Tibial artery (tissue), 4 donors: ENCODE results near the gene C1QC.

Experiments used
- DNase-seq, 2 donors: peaks; one replicate each; pipeline ENCODE4 v3.0.0-alpha.2; 2019
- H3K27ac ChIP-seq, 2 donors: fragments of 200-600 bp; sonication (generic) in 1 of 2; 1 replicate in 1 of 2; 2 replicates in 1 of 2; pipeline ENCODE4 v1.5.1; 2018 to 2019; ENCODE audit warnings: mild to moderate bottlenecking in 1 of 2
- H3K27me3 ChIP-seq, 2 donors: fragments of 200-600 bp; sonication (generic) in 1 of 2; one replicate each; pipeline versions ENCODE4 v1.5.1 to v1.6.0; 2016 to 2019
- H3K36me3 ChIP-seq, 3 donors: fragments of 200-600 bp; sonication (generic) in 2 of 3; one replicate each; pipeline ENCODE4 v1.5.1; 2016 to 2019; ENCODE audit warnings: mild to moderate bottlenecking in 2 of 3
- H3K4me1 ChIP-seq, 4 donors: fragments of 200-600 bp; sonication (generic) in 2 of 4; 1 replicate in 3 of 4; 2 replicates in 1 of 4; pipeline ENCODE4 v1.5.1; 2016 to 2019
- H3K4me3 ChIP-seq, 2 donors: fragments of 200-600 bp; sonication (generic) in 1 of 2; 1 replicate in 1 of 2; 2 replicates in 1 of 2; pipeline ENCODE4 v1.5.1; 2018 to 2019; ENCODE audit warnings: mild to moderate bottlenecking in 2 of 2
- H3K9me3 ChIP-seq, 3 donors: fragments of 200-600 bp; sonication (generic) in 1 of 3; one replicate each; pipeline ENCODE4 v1.5.1; 2016 to 2019
- CTCF ChIP-seq, 2 experiments: fragments of 200-600 bp in 1 of 2; fragments of 450-650 bp in 1 of 2; IDR thresholded peaks; one replicate each; pipeline ENCODE4 v1.5.1; 2017 to 2019; ENCODE audit warnings: antibody characterized with exemption in 2 of 2, mild to moderate bottlenecking in 1 of 2, moderate library complexity in 1 of 2
- intact Hi-C: fragments of 100-400 bp; cut with DNase I; formaldehyde crosslinking; loops from one replicate; pipeline ENCODE4 v1.15.0; 2023; ENCODE audit warnings: low total_unique reads

The C1QC gene

GRCh38 chr1:22612671-22613571 lies 30.5 kb upstream of the C1QC start:
- H3K27ac ChIP-seq, result no peak overlapping the region
- DNase-seq, result no peak
- H3K36me3 ChIP-seq, result no peaks in the 10 kb centered on the region
- no peaks in the 10 kb centered on the region for H3K9me3 ChIP-seq
- H3K4me1 ChIP-seq, result no peaks in the 10 kb centered on the region
- H3K4me3 ChIP-seq, result no peak overlapping the region
- intact Hi-C loops, result no loop called here
- peaks cover 0 to 77% of the 10 kb centered on the region in 2 donors for H3K27me3 ChIP-seq
- no peak for TF ChIP-seq CTCF (IDR thresholded peaks at IDR 0.05)

- intact Hi-C loops, result no loop called here
- H3K4me1 ChIP-seq, result no peaks in the 10 kb centered on the region
- no peaks in the 10 kb centered on the region for H3K9me3 ChIP-seq
- DNase-seq, result no peak
- no peak overlapping the region for H3K4me3 ChIP-seq
- peaks cover 0 to 77% of the 10 kb centered on the region in 2 donors for H3K27me3 ChIP-seq
- no peaks in the 10 kb centered on the region for H3K36me3 ChIP-seq
- no peak overlapping the region for H3K27ac ChIP-seq
- TF ChIP-seq CTCF (IDR thresholded peaks at IDR 0.05), result no peak
These were observed 29.9 kb upstream of the C1QC start for GRCh38 chr1:22613572-22613918.

DNA sequence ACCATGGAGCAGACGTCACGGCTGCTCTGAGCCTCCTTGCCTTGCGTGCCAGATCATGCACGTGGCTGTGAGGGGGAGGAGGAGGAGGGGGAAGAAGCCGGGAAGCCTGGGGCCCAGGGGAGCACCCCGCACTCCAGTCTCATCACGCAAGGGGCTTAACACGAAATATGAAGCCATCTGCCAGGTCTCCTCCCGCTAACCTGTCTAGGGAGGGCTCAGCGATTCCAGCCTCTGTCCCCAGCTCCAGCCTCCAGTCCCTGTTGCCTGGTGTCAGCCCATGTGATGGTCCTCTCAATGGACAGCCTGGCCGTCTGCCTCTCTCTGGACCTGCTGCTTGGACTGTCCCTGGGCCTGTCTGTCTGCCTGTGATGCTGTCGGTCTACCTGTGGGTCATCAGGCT lies 29.5 kb upstream of the C1QC start:
- TF ChIP-seq CTCF (IDR thresholded peaks at IDR 0.05), result no peak
- no peaks in the 10 kb centered on the region for H3K9me3 ChIP-seq
- H3K4me1 ChIP-seq, result no peaks in the 10 kb centered on the region
- DNase-seq, result no peak
- intact Hi-C loops, result no loop called here
- peaks cover 0 to 77% of the 10 kb centered on the region in 2 donors for H3K27me3 ChIP-seq
- H3K27ac ChIP-seq, result no peak overlapping the region
- no peak overlapping the region for H3K4me3 ChIP-seq
- H3K36me3 ChIP-seq, result no peaks in the 10 kb centered on the region

DNA sequence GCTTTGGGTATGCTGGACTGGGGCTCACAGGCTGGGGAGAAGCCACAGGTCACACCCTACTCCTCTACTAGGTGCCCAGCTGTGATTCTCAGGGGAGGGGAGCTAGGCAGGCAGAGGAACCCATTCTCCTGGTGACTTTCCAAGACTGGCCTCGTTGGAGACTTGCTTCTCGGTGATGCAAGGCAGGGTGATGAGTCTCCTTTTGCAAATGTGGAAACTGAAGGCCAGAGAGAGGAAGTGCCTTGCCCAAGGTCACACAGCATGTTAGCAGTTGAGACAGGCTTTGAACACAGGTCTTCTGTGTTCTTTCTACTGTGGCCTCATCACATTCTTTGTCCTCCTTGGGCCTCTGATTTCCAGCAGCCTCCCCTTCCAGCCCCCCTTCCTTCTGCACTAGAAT lies 27.5 kb upstream of the C1QC start:
- intact Hi-C loops, result no loop called here
- peaks cover 0 to 82% of the 10 kb centered on the region in 2 donors for H3K27me3 ChIP-seq
- no peak overlapping the region for H3K27ac ChIP-seq
- H3K36me3 ChIP-seq, result no peaks in the 10 kb centered on the region
- H3K4me3 ChIP-seq, result no peak overlapping the region
- TF ChIP-seq CTCF (IDR thresholded peaks at IDR 0.05), result no peak
- DNase-seq, result no peak
- no peaks in the 10 kb centered on the region for H3K4me1 ChIP-seq
- H3K9me3 ChIP-seq, result no peaks in the 10 kb centered on the region

DNA sequence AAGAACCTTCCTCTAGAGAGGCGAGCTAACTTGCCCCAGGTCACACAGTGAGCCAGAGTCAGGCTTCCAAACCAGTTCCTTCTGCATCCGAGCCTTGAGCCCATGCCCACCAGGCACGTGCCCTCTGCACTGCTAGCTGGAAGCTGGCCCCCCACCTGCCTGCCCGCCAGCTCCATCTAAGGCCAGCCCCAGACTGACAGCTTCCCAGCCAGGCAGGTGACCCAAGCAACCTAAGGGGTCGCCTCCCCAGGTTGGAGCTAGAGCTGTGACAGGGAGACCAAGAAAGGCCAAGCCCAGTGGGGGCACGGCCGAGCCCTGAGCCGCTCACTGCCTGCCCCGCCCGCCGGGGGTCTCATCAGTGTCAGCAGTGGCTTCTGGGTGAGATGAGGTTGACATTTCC lies 26.9 kb upstream of the C1QC start:
- DNase-seq, result no peak
- Histone ChIP-seq H3K4me3 (no peak overlapping the region), H3K27me3 (peaks cover 0 to 84% of the 10 kb centered on the region in 2 donors), H3K4me1 (no peaks in the 10 kb centered on the region), H3K27ac (no peak overlapping the region), H3K36me3 (no peaks in the 10 kb centered on the region), H3K9me3 (no peaks in the 10 kb centered on the region)
- no peak for TF ChIP-seq CTCF (IDR thresholded peaks at IDR 0.05)
- intact Hi-C loops, result no loop called here
